ENCODE results near the gene RASGRF1.

The RASGRF1 gene

DNA sequence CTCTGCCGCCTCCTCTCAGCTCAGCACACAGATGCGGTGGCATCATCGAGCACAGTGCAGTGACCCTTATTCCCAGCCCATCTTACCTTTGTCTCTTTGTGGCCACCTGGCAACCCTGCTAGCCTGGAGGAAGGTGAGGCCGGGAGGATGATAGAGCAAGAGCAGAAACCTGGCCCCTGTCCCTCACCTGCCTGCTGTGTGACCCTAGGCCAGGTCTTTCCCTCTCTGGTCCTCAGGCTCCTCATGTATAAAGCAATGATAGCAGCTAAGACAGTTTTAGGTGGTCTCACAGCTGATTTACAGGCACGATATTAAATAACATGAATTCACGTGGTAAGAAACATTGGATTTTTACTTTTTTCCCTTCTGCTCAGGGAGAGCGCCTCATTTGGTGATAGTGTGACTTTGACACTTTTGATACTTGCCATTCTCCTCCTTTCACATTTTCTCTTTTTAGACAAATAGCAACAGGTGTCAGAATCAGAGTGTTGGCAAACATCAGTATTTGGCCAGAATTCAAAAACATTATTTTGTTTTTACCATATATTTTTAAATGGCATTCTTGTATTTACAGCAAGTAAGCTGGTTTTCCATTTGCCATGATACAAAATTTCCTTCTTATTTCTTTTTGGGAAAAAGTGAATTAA is 116.2 kb downstream of the RASGRF1 start:
- no peaks in the 10 kb centered on the region for H3K27me3 ChIP-seq (ENCODE audit: insufficient read depth, insufficient read length)
- H3K4me3 ChIP-seq (ENCODE audit: insufficient read length, low read depth) = no peak overlapping the region
- TF ChIP-seq YY1 (IDR thresholded peaks at IDR 0.05; ENCODE audit: insufficient read depth, insufficient read length) (no peak), ZNF274 (IDR thresholded peaks at IDR 0.05; ENCODE audit: low read depth, low read length) (no peak), SUZ12 (IDR thresholded peaks at IDR 0.05; ENCODE audit: extremely low read depth, insufficient read depth, insufficient read length) (no peak)
- H3K36me3 ChIP-seq (ENCODE audit: insufficient read depth, insufficient read length, low read length) = no peaks in the 10 kb centered on the region
- no peaks in the 10 kb centered on the region for H3K9me3 ChIP-seq (ENCODE audit: insufficient read depth, low read length)
- no peak overlapping the region for H3K9ac ChIP-seq (ENCODE audit: insufficient read length, low read depth)
- DNase-seq (ENCODE audit: low read depth, low spot score) = no peak
- peaks cover 5% of the 10 kb centered on the region for H3K4me1 ChIP-seq (ENCODE audit: insufficient read depth, insufficient read length)

DNA sequence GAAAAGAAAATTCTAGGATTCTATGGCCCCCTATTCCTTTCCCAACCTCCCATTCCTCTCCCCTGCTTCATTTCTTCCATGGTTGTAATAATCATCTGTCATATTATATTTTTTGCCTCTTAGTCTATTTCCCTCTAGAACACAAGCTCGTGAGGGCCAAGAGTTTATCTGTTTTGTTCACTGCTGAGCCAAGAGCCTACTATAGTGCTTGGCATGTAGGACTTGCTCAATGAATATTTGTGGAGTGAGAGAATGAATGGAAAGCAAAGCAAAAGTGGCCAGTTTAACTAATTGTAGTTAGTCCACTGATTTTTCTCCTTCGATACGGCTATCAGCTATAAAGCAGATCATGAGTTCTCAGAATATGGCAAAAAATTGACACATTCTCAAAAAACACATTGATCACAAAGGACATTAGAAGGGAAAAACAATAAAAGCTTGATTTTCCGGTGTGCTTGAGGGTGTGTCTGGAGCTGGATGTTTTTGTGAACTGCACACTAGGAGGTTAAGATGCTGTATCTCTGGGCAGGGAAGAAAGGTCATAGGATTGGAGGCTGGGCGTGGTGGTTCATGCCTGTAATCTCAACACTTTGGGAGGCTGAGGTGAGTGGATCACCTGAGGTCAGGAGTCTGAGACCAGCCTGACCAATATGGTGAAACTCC is 120.8 kb downstream of the RASGRF1 start:
- Histone ChIP-seq H3K4me1 (ENCODE audit: insufficient read depth, insufficient read length) (no peaks in the 10 kb centered on the region), H3K9me3 (ENCODE audit: insufficient read depth, low read length) (no peaks in the 10 kb centered on the region), H3K4me3 (ENCODE audit: insufficient read length, low read depth) (no peak overlapping the region), H3K36me3 (ENCODE audit: insufficient read depth, insufficient read length, low read length) (no peaks in the 10 kb centered on the region), H3K9ac (ENCODE audit: insufficient read length, low read depth) (no peak overlapping the region), H3K27me3 (ENCODE audit: insufficient read depth, insufficient read length) (no peaks in the 10 kb centered on the region)
- no peak for DNase-seq (ENCODE audit: low read depth, low spot score)
- TF ChIP-seq SUZ12 (IDR thresholded peaks at IDR 0.05; ENCODE audit: extremely low read depth, insufficient read depth, insufficient read length) = no peak
- TF ChIP-seq YY1 (IDR thresholded peaks at IDR 0.05; ENCODE audit: insufficient read depth, insufficient read length) = no peak
- no peak for TF ChIP-seq ZNF274 (IDR thresholded peaks at IDR 0.05; ENCODE audit: low read depth, low read length)

GRCh38 chr15:78968539-78969271 is 121.9 kb downstream of the RASGRF1 start:
- Histone ChIP-seq H3K9ac (ENCODE audit: insufficient read length, low read depth) (no peak overlapping the region), H3K36me3 (ENCODE audit: insufficient read depth, insufficient read length, low read length) (no peaks in the 10 kb centered on the region), H3K4me3 (ENCODE audit: insufficient read length, low read depth) (no peak overlapping the region), H3K27me3 (ENCODE audit: insufficient read depth, insufficient read length) (no peaks in the 10 kb centered on the region), H3K4me1 (ENCODE audit: insufficient read depth, insufficient read length) (no peaks in the 10 kb centered on the region), H3K9me3 (ENCODE audit: insufficient read depth, low read length) (no peaks in the 10 kb centered on the region)
- DNase-seq (ENCODE audit: low read depth, low spot score) = no peak
- no peak for TF ChIP-seq ZNF274 (IDR thresholded peaks at IDR 0.05; ENCODE audit: low read depth, low read length)
- no peak for TF ChIP-seq YY1 (IDR thresholded peaks at IDR 0.05; ENCODE audit: insufficient read depth, insufficient read length)
- TF ChIP-seq SUZ12 (IDR thresholded peaks at IDR 0.05; ENCODE audit: extremely low read depth, insufficient read depth, insufficient read length) = no peak

- no peak for DNase-seq (ENCODE audit: low read depth, low spot score)
- Histone ChIP-seq H3K4me1 (ENCODE audit: insufficient read depth, insufficient read length) (no peaks in the 10 kb centered on the region), H3K27me3 (ENCODE audit: insufficient read depth, insufficient read length) (no peaks in the 10 kb centered on the region), H3K4me3 (ENCODE audit: insufficient read length, low read depth) (no peak overlapping the region), H3K9ac (ENCODE audit: insufficient read length, low read depth) (no peak overlapping the region), H3K36me3 (ENCODE audit: insufficient read depth, insufficient read length, low read length) (no peaks in the 10 kb centered on the region), H3K9me3 (ENCODE audit: insufficient read depth, low read length) (no peaks in the 10 kb centered on the region)
- no peak for TF ChIP-seq YY1 (IDR thresholded peaks at IDR 0.05; ENCODE audit: insufficient read depth, insufficient read length)
- TF ChIP-seq SUZ12 (IDR thresholded peaks at IDR 0.05; ENCODE audit: extremely low read depth, insufficient read depth, insufficient read length) = no peak
These were observed 122.5 kb downstream of the RASGRF1 start for GRCh38 chr15:78968114-78968513.

- Histone ChIP-seq H3K36me3 (ENCODE audit: insufficient read depth, insufficient read length, low read length) (no peaks in the 10 kb centered on the region), H3K9me3 (ENCODE audit: insufficient read depth, low read length) (0 out of 2 replicates have a peak, but pooled peaks cover 7% of the 10 kb centered on the region), H3K9ac (ENCODE audit: insufficient read length, low read depth) (no peak overlapping the region), H3K4me3 (ENCODE audit: insufficient read length, low read depth) (no peak overlapping the region), H3K4me1 (ENCODE audit: insufficient read depth, insufficient read length) (no peaks in the 10 kb centered on the region), H3K27me3 (ENCODE audit: insufficient read depth, insufficient read length) (no peaks in the 10 kb centered on the region)
- no peak for DNase-seq (ENCODE audit: low read depth, low spot score)
- TF ChIP-seq YY1 (IDR thresholded peaks at IDR 0.05; ENCODE audit: insufficient read depth, insufficient read length) (no peak), ZNF274 (IDR thresholded peaks at IDR 0.05; ENCODE audit: low read depth, low read length) (no peak), SUZ12 (IDR thresholded peaks at IDR 0.05; ENCODE audit: extremely low read depth, insufficient read depth, insufficient read length) (no peak)
These were observed 130.3 kb downstream of the RASGRF1 start for GRCh38 chr15:78960308-78960707.

- H3K9ac ChIP-seq (ENCODE audit: insufficient read length, low read depth) = no peak overlapping the region
These were observed 131.2 kb downstream of the RASGRF1 start for GRCh38 chr15:78959360-78959759.

More at GRCh38 chr15:78959360-78959759, 131.2 kb downstream of the RASGRF1 start:
- DNase-seq (ENCODE audit: low read depth, low spot score) = no peak
- Histone ChIP-seq H3K4me3 (ENCODE audit: insufficient read length, low read depth) (no peak overlapping the region), H3K4me1 (ENCODE audit: insufficient read depth, insufficient read length) (no peaks in the 10 kb centered on the region), H3K9me3 (ENCODE audit: insufficient read depth, low read length) (0 out of 2 replicates have a peak, but pooled peaks cover 7% of the 10 kb centered on the region), H3K27me3 (ENCODE audit: insufficient read depth, insufficient read length) (no peaks in the 10 kb centered on the region), H3K36me3 (ENCODE audit: insufficient read depth, insufficient read length, low read length) (no peaks in the 10 kb centered on the region)
- TF ChIP-seq ZNF274 (IDR thresholded peaks at IDR 0.05; ENCODE audit: low read depth, low read length) (no peak), YY1 (IDR thresholded peaks at IDR 0.05; ENCODE audit: insufficient read depth, insufficient read length) (no peak), SUZ12 (IDR thresholded peaks at IDR 0.05; ENCODE audit: extremely low read depth, insufficient read depth, insufficient read length) (no peak)

Data from NT2/D1 (cell line).